ENCODE results near the gene THAP8. TPM values are rescaled to one million over a fixed set of nuclear protein-coding genes. Genes with fewer than 3 reads are reported as not detected.

THAP8 gene
- total RNA-seq, 1 experiment from 2014 or later: 4.0 TPM

DNA sequence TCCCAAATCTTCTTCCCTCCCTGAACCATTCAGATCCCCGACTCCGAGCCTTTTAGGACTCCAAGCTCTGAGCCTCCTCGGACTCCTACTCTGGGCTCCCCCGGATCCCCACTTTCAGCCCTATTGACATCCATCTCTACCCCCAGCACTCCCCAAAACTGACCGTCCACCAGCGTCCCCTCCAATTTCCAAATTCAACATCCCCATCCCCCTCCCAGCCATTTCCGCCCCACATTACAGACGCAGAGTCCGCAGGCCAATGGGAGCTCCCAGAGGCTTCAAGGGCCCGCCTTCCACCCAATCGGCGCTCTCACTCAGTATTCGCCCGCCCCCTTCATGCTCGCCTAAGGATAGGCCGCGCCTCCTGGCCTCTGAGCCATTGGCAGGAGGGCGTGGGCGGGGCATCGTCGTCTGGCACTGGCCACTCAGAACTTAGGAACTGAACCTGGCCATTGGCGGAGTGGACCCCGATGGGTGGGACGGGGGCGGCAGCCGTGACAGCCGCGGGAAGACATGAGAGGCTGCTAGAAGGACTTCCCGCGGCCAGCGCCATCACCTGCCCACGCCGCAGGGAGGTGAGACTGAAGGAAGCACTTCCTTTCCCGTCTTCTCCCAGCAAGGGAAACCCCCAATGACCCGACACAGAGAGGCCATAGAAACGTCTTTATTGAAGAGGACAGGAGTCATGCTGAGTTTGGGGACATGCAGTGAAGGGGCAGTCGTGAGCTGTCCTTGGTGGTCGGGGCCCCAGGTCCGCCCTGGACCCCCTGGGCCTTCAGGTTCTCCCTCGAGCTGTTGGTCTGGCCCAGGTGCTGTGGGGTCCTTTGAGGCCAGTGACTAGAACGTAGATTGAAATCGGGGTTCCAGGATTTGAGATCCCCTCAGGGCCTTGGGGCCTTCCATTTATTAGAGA lies 39.8 kb downstream of the THAP8 start, which contains the start of gene ALKBH6:
Gene ALKBH6, minus strand, starts transcription at position 202 of the 913 bp plus-strand sequence. CDS start 816 bp downstream, outside the sequence.
- TF ChIP-seq, protein P1, sequence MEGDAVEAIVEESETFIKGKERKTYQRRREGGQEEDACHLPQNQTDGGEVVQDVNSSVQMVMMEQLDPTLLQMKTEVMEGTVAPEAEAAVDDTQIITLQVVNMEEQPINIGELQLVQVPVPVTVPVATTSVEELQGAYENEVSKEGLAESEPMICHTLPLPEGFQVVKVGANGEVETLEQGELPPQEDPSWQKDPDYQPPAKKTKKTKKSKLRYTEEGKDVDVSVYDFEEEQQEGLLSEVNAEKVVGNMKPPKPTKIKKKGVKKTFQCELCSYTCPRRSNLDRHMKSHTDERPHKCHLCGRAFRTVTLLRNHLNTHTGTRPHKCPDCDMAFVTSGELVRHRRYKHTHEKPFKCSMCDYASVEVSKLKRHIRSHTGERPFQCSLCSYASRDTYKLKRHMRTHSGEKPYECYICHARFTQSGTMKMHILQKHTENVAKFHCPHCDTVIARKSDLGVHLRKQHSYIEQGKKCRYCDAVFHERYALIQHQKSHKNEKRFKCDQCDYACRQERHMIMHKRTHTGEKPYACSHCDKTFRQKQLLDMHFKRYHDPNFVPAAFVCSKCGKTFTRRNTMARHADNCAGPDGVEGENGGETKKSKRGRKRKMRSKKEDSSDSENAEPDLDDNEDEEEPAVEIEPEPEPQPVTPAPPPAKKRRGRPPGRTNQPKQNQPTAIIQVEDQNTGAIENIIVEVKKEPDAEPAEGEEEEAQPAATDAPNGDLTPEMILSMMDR (IDR thresholded peaks at IDR 0.05; ENCODE audit: unreplicated experiment): no peak
- CTCF ChIA-PET: interaction anchor here (0.5 to 0.9 kb wide), 6 partner anchors 10 to 420 kb away, joined by 3 to 4 read pairs (median 3); no protein-coding TSS in a partner anchor
- H3K27ac Mint-ChIP-seq (ENCODE audit: low read depth, unreplicated experiment): peak within 1 kb of the TSS; percentile 92
- peak; percentile 100 for DNase-seq (ENCODE audit: unreplicated experiment)
- H3K9me3 Mint-ChIP-seq (ENCODE audit: unreplicated experiment): no peaks in the 10 kb centered on the region
- H3K4me1 Mint-ChIP-seq (ENCODE audit: insufficient read depth, unreplicated experiment): peaks cover 38% of the 10 kb centered on the region
- POLR2A ChIA-PET: interaction anchor here (0.7 to 2.0 kb wide), 17 partner anchors 11 to 521 kb away, joined by 3 to 13 read pairs (median 4); partner anchors contain the start of genes POLR2I, PSENEN, SDHAF1 and TBCB
- H3K36me3 Mint-ChIP-seq (ENCODE audit: insufficient read depth, unreplicated experiment): peaks cover 8% of the 10 kb centered on the region
- intact Hi-C loops (cut with micrococcal nuclease): loop anchor here (1.0 kb wide), 1 partner anchor 40 kb away; the partner anchor contains the start of genes THAP8 and WDR62
- H3K27me3 Mint-ChIP-seq (ENCODE audit: insufficient read depth, unreplicated experiment): no peaks in the 10 kb centered on the region
- H3K4me3 Mint-ChIP-seq (ENCODE audit: unreplicated experiment): peak within 1 kb of the TSS; percentile 89
- BruUV-seq (replicated peaks): TSS peak; percentile 74

GRCh38 chr19:36013280-36014011 lies 40.6 kb downstream of the THAP8 start:
- intact Hi-C loops (cut with micrococcal nuclease): loop anchor here (1.0 kb wide), 1 partner anchor 41 kb away; the partner anchor contains the start of genes THAP8 and WDR62
- H3K27me3 Mint-ChIP-seq (ENCODE audit: insufficient read depth, unreplicated experiment): no peaks in the 10 kb centered on the region
- peaks cover 38% of the 10 kb centered on the region for H3K4me1 Mint-ChIP-seq (ENCODE audit: insufficient read depth, unreplicated experiment)
- peaks cover 6% of the 10 kb centered on the region for H3K36me3 Mint-ChIP-seq (ENCODE audit: insufficient read depth, unreplicated experiment)
- TF ChIP-seq, protein P1 (IDR thresholded peaks at IDR 0.05; ENCODE audit: unreplicated experiment): no peak
- H3K9me3 Mint-ChIP-seq (ENCODE audit: unreplicated experiment): no peaks in the 10 kb centered on the region
- ChIA-PET POLR2A (interaction anchor here (0.7 to 2.0 kb wide), 15 partner anchors 10 to 520 kb away, joined by 3 to 13 read pairs (median 4); partner anchors contain the start of genes POLR2I, PSENEN, SDHAF1 and TBCB), CTCF (interaction anchor here (0.6 to 1.2 kb wide), 3 partner anchors 10 to 41 kb away, joined by 3 to 4 read pairs (median 3); partner anchors contain the start of genes THAP8 and WDR62)
- BruUV-seq (replicated peaks): no TSS peak
- H3K27ac Mint-ChIP-seq (ENCODE audit: low read depth, unreplicated experiment): peak overlapping the region; percentile 92
- no peak for DNase-seq (ENCODE audit: unreplicated experiment)
- peak overlapping the region; percentile 89 for H3K4me3 Mint-ChIP-seq (ENCODE audit: unreplicated experiment)

DNA sequence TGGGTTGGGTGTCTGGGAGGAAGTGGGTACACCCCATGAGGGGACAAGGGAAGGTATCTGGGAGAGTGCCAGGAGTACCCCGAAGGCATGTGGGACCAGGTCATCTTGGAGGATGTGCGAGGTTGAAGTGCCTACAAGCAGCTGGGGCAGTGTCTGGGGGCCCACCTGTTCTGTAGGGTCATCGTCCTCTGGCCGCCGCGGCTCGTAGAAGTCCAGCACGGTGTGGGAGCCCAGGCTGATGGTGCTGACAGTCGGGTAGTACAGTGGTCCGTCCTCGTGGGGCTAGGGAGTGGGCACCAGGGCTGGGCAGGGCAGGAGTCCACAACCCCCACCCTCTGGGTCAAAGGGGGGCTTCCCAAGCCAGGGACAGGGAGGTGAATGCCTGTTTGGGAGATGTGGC lies 43.7 kb downstream of the THAP8 start:
- ChIA-PET CTCF (no interaction called here), POLR2A (no interaction called here)
- Mint-ChIP-seq H3K9me3 (ENCODE audit: unreplicated experiment) (no peaks in the 10 kb centered on the region), H3K4me3 (ENCODE audit: unreplicated experiment) (no peak overlapping the region), H3K4me1 (ENCODE audit: insufficient read depth, unreplicated experiment) (peaks cover 32% of the 10 kb centered on the region), H3K27ac (ENCODE audit: low read depth, unreplicated experiment) (peak overlapping the region; percentile 9), H3K36me3 (ENCODE audit: insufficient read depth, unreplicated experiment) (no peaks in the 10 kb centered on the region), H3K27me3 (ENCODE audit: insufficient read depth, unreplicated experiment) (no peaks in the 10 kb centered on the region)
- no peak for DNase-seq (ENCODE audit: unreplicated experiment)
- intact Hi-C loops (cut with micrococcal nuclease): no loop called here
- TF ChIP-seq, protein P1 (IDR thresholded peaks at IDR 0.05; ENCODE audit: unreplicated experiment): no peak
- no TSS peak for BruUV-seq (replicated peaks)

All from MCF 10A (cell line).